Measurements from ENCODE around the gene FEM1B.

FEM1B gene

DNA sequence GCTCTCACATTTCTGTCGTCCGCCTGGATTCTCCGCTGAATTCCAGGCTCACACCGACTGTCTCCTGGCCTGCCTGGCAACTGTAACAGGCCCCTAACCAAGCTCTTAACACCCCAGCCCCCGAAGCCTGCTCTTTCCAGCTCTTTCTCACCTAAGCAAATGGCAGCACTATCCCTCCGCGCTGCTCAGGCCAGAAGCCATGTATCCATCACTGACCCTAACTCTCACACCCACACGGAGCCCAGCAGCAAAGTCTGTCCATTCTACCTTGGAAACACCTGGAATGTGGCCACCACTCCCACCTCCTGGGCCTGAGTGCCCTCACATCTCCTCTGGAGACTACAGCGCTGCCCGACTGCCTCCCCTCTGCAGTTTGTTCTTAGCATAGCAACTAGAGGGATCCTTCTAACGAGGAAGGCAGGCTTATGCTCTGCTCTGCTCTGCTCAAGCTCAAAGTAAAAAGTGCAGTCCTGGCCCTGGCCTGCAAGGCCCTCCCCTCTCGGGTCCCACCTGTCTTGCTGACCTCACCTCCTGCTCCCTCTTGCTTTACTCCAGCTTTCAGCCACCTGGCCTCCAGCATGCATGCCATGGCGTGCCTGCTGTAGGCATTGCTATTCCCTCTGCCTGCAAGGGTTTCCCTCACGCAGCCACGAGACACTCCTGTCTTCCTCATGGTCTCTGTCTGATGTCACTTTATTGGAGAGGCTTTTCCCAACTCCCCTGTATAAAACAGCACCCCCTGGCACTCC lies 27.2 kb downstream of the FEM1B start:
- TF ChIP-seq, protein P1, sequence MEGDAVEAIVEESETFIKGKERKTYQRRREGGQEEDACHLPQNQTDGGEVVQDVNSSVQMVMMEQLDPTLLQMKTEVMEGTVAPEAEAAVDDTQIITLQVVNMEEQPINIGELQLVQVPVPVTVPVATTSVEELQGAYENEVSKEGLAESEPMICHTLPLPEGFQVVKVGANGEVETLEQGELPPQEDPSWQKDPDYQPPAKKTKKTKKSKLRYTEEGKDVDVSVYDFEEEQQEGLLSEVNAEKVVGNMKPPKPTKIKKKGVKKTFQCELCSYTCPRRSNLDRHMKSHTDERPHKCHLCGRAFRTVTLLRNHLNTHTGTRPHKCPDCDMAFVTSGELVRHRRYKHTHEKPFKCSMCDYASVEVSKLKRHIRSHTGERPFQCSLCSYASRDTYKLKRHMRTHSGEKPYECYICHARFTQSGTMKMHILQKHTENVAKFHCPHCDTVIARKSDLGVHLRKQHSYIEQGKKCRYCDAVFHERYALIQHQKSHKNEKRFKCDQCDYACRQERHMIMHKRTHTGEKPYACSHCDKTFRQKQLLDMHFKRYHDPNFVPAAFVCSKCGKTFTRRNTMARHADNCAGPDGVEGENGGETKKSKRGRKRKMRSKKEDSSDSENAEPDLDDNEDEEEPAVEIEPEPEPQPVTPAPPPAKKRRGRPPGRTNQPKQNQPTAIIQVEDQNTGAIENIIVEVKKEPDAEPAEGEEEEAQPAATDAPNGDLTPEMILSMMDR (IDR thresholded peaks at IDR 0.05; ENCODE audit: low read depth, low read length, missing control alignments): peak; percentile 7
- in situ Hi-C loops (cut with HindIII; ENCODE audit: low sequenced_read_pairs): loop anchor here (5.0 kb wide), 1 partner anchor 53 kb away; no protein-coding TSS in a partner anchor
- no peak overlapping the region for H3K4me3 ChIP-seq (ENCODE audit: low read depth, low read length)
- no peak for DNase-seq (ENCODE audit: low read depth)

DNA sequence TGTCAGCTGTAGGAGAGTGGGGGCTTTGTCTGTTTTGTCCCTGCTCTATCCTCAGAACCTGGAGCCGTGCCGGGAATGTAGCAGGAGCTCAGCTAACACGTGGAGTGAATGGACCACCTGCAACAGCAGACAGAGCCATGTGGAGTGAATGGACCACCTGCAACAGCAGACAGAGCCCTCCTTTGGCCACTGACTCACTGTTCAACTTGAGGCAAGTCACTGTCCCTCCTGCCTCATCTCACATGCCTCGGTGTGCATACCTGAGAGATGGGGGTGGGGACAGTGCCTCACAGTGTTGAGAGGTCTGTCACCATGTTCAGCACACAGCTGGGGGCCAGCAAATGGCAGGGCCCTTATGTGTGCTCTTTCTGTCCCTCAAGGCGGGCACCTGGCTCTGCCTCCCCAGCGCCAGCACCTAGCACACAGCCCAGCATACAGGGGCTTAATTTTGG lies 27.9 kb downstream of the FEM1B start:
- no peak overlapping the region for H3K4me3 ChIP-seq (ENCODE audit: low read depth, low read length)
- DNase-seq (ENCODE audit: low read depth): no peak
- in situ Hi-C loops (cut with HindIII; ENCODE audit: low sequenced_read_pairs): loop anchor here (5.0 kb wide), 1 partner anchor 52 kb away; no protein-coding TSS in a partner anchor
- TF ChIP-seq, protein P1 (IDR thresholded peaks at IDR 0.05; ENCODE audit: low read depth, low read length, missing control alignments): no peak

DNA sequence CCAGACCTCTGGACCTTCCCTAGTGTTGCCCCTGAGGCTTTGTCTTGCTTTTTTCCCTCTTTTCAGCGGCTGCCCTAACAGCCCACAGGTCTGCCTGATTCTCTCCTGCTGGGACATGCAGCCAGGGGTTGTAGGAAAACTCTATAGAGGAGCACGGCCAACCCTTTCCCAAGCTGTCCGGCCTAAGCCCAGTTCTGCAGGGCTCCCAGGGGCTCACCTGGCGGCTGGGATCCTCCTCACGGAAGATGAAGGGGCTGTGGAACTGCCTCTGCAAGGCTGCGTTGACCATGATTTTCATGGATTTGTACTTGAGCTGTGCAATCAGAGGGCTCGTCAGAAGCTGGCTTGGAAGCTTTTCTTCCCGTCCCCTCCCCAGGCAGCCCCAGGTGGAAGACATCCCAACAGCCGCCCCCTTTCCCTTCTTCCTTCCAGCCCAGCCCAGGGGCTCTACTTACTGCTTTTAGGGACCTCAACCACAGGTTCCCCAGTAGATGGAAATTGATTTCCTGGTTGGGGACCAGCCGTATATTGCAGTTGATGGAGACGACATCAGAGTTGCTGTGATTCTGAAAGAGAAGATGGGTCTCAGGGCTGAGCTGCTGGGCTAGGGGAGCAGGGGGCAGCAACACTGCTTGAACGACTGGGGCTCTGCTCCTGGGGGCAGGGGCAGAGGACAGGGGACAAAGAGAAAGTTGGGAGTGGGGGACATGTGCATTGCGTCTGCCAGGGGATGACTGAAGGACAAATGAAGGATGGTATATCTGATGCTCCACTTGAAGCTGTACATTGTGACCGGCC lies 29.8 kb downstream of the FEM1B start:
- DNase-seq (ENCODE audit: low read depth): no peak
- TF ChIP-seq, protein P1 (IDR thresholded peaks at IDR 0.05; ENCODE audit: low read depth, low read length, missing control alignments): no peak
- no peak overlapping the region for H3K4me3 ChIP-seq (ENCODE audit: low read depth, low read length)
- in situ Hi-C loops (cut with HindIII; ENCODE audit: low sequenced_read_pairs): loop anchor here (5.0 kb wide), 1 partner anchor 50 kb away; no protein-coding TSS in a partner anchor

DNA sequence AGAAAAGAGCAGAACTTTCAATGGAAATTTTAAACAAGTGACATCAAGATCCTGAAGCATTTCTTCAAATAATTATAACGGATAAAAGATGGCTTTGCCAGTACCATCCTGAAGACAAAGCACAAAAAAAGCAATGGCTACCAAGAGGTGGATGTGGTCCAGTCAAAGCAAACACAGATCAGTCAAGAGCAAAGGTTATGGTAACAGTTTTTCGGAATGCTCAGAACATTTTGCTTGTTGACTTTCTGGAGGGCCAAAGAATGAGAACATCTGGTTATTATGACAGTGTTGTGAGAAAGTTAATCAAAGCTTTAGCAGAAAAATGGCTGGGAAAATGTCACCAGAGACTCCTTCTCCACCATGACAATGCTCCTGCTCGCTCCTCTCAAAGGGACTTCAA lies 31.5 kb downstream of the FEM1B start:
- no peak for DNase-seq (ENCODE audit: low read depth)
- in situ Hi-C loops (cut with HindIII; ENCODE audit: low sequenced_read_pairs): loop anchor here (5.0 kb wide), 1 partner anchor 48 kb away; no protein-coding TSS in a partner anchor
- no peak overlapping the region for H3K4me3 ChIP-seq (ENCODE audit: low read depth, low read length)
- TF ChIP-seq, protein P1 (IDR thresholded peaks at IDR 0.05; ENCODE audit: low read depth, low read length, missing control alignments): no peak

DNA sequence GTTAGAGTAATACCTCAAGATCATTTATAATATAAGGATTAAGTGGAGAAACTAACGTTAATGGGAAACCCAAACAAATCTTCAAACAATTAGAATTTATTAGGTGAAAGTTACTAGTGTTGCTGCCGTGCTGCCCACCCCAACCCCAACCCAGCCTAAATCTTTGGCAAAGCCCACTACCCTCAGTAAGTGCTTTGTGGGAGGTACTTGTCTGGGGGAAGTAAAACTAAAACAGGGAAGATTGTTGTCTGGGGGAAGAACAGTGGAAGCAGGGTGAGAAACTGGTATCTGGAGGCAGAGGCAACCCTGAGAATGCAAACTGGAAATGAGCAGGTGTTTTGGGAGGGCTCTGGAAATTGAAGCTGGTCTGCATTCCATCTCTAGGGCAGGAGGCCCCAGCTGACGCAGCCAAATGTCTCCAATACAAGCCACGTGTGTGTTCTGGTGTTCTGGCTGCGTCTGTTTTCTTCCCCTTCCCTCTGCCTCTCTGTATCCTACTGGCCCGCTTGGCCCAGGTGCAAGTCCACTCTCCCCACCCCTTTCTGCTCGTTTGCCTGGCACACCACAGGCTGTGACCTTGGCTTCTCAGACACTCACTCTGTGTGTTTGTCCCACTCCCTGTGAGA lies 32.7 kb downstream of the FEM1B start:
- in situ Hi-C loops (cut with HindIII; ENCODE audit: low sequenced_read_pairs): no loop called here

More for the DNA sequence above, 32.7 kb downstream of the FEM1B start:
- DNase-seq (ENCODE audit: low read depth): no peak
- TF ChIP-seq, protein P1 (IDR thresholded peaks at IDR 0.05; ENCODE audit: low read depth, low read length, missing control alignments): no peak
- no peak overlapping the region for H3K4me3 ChIP-seq (ENCODE audit: low read depth, low read length)

Measured in astrocyte of the cerebellum (primary cell).